Astrocyte of the hippocampus (primary cell): ENCODE data around the gene TCFL5.

Source experiments
- DNase-seq: peaks from one replicate; pipeline ENCODE4 v3.0.0; 2011; ENCODE audit warnings: low read depth, low spot score

Gene TCFL5

GRCh38 chr20:62880147-62880934 is 18.7 kb upstream of the TCFL5 start:
- no peak for DNase-seq

- DNase-seq = no peak
Measured at GRCh38 chr20:62879275-62880146, 17.9 kb upstream of the TCFL5 start.

GRCh38 chr20:62878244-62879038 is 16.8 kb upstream of the TCFL5 start:
- DNase-seq = no peak

DNA sequence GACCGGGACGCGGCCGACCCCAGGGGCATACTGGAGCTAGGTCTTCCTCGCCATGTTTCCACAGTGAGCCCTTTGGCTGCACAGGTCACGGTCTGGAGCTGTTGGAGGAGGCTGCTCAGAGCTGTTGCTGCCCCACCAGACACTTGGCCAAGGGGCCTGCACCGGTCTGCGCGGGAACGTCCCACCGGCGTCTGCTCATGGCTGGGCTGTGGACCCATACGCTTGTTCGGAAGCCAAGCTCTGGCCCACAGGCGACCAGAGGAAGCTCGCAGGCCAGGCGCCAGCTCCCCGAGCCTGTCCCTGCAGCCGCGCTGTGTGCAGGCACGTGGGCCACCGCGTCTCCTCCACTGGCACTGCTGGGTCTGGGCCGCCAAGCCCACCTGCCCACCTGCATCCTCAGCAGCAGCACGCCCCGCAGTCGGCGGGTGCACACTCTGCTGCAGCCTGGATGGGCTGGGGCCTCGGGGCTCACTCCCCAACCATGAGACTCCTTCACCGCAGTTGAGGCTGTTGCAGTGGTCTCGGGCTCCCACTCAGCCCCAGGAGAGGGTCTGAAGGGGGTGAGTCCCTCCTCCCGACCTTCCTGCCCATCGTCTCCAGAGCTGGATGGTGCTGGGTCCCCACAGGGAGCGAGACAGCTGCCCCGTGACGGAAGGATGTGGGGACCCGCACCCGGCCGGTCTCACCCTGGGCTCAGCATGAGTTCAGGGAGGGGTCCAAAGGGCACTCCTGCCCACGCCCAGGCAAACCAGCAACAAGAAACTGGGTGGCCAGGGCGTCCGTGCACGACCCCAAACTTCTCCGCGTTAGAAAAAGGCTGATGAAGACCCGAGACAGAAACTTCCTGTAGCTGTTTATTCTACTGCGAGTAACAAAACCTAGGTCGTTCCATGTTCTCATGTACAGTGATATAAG is 15.5 kb upstream of the TCFL5 start:
- DNase-seq = no peak

DNA sequence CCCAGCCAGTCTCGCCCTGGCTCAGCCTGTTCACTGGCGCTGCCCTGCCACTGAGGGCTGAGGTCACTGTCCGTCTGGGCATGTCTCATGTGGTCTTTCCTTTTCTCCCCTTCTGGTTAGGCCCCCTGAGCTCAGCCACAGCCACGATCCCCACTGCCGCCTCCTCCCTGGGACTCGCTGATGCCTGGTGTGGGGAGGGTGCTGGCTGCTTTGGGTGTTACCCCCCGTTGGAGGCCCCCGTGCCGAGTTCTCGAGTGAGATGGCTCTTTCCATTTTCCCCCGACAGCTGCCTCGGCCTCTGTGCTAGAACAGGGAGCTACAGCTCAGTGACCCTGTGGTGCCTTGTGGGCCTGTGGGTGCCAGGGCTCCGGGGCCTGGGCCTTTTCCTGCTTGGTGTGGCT is 14.9 kb upstream of the TCFL5 start:
- no peak for DNase-seq

DNA sequence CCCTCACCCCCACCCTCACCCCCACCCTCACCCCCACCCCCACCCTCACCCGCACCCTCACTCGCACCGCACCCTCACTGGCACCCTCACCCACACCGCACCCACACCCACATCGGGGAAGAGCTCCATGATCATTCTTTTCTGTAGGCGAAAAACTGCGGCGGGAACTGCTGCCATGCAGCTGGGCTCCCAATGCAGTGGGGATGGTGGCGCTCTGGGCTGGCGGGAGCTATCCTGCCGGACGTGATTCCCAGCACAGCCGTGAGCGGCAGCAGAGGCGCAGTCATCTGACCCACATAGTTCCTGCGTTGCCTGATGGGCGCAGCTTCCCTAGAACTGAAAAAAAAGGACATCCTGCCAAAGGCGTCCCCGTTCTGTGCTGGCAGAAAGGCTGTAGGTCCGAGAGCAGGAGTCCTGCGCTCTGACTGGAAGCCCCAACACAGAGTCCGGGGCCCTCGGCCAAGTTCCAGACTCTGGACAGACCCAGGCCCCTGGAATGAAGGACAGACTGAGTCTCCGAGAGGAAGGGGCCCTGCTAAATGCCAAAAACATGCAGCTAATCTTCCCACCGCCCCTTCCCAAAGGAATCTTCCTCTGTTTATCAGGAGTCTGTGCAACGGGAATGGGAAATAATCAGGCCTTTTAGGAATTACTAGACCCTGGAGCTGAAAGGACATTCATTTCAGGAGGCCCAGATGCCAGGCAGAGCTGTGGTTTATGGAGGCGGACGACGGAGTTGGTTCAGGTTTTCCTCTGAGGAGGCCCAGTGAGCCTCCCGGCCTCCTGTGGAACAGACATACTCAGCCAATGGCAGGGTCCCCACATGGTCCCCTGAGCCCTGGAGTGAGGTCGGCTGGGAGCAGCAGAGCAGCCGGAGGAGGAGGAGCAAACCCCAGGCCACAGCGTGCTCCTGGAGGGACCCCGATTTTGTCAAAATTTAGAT is 14.1 kb upstream of the TCFL5 start:
- DNase-seq = peak; percentile 78

- DNase-seq = no peak
Measured at GRCh38 chr20:62874964-62875344, 13.3 kb upstream of the TCFL5 start.

DNA sequence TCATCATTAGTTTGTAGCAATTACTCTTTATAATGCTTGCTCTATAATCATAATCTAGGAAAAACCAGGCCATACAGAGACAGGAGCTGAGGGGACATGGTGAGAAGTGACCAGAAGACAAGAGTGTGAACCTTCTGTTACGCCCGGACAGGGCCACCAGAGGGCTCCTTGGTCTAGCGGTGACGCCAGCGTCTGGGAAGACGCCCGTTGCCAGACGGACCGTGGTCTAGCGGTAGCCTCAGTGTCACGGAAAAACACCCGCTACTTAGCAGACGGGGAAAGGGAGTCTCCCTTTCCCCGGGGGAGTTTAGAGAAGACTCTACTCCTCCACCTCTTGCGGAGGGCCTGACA is 12.0 kb upstream of the TCFL5 start:
- DNase-seq = peak; percentile 77

DNA sequence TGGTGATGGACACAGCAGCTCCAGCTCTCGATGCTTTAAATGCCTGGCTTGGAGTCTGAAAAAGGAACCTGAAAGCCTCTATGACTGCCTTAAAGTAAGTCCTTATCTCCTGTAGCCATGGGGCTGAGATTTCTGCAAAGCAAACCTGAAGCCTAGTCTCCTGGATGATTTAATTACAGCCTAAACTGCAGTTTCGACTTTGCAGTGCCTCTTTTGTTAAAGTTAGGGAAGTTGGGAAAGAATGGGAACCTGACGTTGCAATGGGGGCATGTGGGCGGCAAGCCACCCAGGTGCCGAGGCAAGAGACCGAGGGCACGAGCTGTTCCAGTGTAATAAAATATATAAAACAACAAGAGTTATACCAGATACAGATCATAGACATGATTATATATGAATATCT is 11.7 kb upstream of the TCFL5 start:
- no peak for DNase-seq

DNA sequence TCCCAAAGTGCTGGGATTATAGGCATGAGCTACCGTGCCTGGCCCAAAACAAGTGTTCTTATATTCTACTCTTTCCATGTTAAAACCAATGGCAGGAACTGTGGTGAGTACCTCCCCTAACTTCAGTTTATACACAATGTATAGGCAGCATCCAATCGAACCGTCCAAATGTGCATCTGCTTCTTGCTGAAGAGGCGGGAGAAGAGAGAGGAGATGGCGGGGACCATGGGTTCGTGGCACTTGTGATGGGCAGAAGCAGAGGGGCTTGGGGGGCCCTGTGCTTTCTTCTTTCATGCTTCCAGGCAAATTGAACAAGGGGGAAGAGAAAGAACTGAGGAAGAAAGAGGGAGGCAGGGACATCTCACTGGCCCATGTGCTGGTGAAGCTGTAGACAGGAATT is 11.2 kb upstream of the TCFL5 start:
- DNase-seq = no peak

DNA sequence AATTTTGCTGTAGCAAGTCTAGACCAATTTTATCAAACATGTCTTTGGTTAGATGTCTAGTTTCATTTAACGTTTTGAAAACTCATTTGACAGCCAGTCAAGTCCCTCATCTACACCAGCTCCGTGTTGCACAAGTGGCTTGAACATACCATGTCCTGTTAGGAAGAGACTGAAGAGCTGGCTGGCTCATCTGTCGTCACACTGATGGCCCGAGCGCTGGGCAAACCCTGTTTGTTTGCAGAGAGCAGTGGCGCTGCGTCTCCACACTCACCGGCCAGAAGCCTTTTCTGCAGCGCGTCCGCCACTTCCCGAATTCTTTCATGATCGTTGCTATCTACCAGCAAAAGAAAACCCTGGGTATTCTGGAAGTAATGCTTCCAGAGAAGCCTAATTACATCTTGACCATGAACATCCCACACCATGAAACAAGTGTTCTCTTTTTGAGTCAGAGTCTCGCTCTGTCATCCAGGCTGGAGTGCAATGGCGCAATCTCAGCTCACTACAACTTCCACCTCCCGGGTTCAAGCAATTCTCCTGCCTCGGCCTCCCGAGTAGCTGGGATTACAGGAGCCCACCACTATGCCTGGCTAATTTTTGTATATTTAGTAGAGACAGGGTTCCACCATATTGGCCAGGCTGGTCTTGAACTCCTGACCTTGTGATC is 10.7 kb upstream of the TCFL5 start:
- DNase-seq = no peak

DNA sequence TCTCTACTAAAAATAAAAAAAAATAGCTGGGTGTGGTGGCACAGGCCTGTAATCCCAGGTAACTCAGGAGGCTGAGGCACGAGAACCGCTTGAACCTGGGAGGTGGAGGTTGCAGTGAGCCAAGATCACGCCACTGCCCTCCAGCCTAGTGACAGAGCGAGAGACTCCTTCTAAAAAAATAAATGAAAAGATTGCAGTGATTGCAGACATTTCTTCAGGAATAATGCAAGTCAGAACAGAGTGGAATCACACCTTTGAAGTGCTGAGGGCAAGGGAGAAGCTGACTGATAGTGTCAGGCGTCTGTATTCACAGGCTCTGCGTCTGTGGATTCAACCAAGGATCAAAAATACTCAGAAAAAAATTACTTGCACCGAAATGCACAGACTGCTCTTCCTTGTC is 2.6 kb upstream of the TCFL5 start:
- no peak for DNase-seq

DNA sequence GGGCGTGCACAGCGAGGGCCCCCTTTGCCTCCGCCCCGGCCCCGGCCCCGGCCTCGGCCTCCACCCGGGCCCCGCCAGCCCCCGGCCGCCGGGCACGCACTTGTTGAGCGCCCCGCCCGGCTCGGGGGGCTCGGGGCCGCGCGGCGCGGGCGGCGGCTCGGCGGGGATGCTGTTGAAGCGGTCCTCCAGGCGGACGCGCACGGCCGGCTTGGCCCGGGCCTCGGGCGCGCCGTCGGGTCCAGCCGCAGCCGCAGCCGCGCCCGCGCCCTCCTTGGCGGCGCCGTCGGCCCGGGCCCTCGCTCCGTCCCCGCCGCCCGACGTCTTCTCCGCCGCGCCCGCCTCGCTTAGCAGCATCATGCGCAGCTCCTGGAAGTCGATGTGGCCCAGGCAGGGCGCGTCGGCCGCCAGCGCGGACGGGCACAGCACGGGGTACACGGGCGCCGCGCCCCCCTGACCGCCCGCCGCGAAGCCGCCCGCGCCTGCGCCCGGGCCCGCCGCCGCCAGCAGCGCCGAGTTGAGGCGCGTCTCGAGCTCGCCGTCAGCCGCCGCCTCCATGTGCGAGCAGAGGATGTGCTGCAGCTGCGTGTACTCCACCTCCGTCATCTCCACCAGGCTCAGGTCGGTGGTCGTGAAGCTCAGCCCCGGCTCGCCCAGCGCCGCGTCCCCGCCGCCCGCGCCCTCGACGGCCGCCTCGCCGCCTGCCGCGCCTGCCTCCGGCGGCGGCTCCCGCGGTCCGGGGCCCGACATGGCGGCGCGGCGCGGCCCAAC is 514 bp downstream of the TCFL5 start:
- peak; percentile 63 for DNase-seq

GRCh38 chr20:62860391-62860923 is 1.2 kb downstream of the TCFL5 start:
- DNase-seq = peak; percentile 50

DNA sequence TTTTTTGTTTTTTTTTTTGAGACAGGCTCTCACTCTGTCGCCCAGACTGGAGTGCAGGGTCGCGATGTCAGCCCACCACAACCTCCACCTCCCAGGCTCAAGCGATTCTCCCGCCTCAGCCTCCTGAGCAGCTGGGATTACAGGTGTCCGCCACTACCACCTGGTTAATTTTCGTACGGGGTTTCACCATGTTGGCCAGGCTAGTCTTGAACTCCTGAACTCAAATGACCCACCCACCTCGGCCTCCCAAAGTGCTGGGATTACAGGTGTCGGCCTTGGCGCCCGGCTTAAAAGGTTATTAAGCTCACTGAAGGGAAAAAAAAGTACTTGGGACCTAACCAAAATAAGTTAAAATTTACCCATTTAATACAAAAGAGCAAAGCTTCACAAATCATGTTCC is 1.9 kb downstream of the TCFL5 start:
- DNase-seq = no peak

DNA sequence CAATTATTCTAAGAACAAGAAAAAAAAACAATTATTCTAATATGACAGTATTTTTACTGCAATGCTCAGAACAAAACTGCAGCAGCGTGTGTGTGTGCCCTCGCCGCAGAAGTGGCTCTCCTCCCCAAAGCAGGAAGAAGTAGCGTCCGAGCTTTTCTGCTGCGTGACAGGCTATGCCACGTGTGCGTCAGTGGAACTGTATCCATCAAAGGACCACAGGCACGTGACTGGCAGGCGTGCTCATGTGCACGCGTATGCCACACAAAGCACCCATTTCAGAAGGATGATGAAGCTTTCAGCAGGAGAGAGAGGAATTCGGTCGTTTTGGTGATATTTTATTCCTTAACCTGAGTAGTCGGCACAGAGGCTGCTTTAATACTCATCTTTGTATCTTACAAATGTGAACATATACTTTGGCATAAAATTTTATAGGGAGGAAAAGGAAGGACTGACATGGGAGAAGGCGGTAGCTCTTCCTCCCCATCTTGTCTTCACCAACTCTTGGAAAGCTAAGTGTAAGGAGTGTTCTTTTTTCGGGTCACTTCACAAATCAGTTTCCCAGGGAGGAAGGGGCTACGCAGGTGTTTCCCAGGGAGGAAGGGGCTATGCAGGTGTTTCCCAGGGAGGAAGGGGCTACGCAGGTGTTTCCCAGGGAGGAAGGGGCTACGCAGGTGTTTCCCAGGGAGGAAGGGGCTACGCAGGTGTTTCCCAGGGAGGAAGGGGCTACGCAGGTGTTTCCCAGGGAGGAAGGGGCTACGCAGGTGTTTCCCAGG is 3.4 kb downstream of the TCFL5 start:
- DNase-seq = no peak

GRCh38 chr20:62856931-62857619 is 4.5 kb downstream of the TCFL5 start:
- DNase-seq = no peak
